ENCODE data around the gene TMEM183A.

Gene TMEM183A

DNA sequence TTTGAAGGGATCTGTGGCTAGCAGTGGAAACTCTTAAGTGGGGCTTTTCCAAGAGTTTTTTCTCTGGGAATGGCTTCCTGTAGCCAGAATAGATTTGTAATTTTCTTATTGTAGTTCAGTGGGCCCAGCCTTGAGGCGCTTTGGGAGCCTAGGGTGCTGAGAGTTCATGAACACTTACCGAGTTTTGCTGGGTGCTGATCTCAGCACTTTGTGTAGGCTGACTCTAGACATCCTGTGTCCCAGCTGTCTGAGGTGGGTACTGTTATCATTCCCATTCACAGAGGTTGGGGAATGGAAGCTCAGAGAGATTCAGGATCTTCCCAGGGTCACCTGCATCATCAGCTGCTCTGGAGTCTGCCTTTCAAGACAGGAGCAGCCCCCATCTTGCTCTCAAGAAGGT, 26.1 kb downstream of the TMEM183A start:
- no peaks in the 10 kb centered on the region for H3K27me3 ChIP-seq (ENCODE audit: control insufficient read depth in 1 of 2, insufficient read depth in 2 of 2, low read length in 2 of 2)
- H3K4me1 ChIP-seq (ENCODE audit: control insufficient read depth, insufficient read depth, low read length): peaks cover 29% of the 10 kb centered on the region
- no peaks in the 10 kb centered on the region for H3K9me3 ChIP-seq (ENCODE audit: control insufficient read depth in 2 of 2, low read length in 2 of 2)
- H3K36me3 ChIP-seq (ENCODE audit: control insufficient read depth in 2 of 2, insufficient read depth in 2 of 2, low read length in 2 of 2): no peaks in the 10 kb centered on the region
- no peak overlapping the region for H3K4me3 ChIP-seq (ENCODE audit: low read length in 2 of 2)
- no peak overlapping the region for H3K9ac ChIP-seq (ENCODE audit: low read length in 2 of 2)
- H3K27ac ChIP-seq (ENCODE audit: low read length): no peak overlapping the region

DNA sequence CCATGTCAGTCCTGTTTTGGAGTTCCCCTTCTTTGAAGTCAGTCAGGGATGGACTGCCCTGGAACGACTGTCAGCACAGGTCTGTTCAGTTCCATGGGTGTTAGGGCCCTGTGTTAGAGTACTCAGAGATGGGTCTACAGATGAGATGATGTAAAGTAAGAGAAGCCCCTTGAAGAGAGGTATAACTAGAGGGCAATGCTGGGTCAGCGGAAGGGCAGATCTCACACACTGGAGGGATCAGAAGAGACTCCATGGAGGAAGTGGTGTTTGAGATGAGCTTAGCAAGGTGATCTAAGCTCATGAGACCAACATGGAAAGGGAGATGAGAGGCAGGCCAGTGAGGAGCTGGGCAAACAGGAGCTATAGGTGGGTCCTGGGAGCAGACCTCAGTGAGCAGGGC, 26.7 kb downstream of the TMEM183A start:
- Histone ChIP-seq H3K36me3 (ENCODE audit: control insufficient read depth in 2 of 2, insufficient read depth in 2 of 2, low read length in 2 of 2) (no peaks in the 10 kb centered on the region), H3K4me3 (ENCODE audit: low read length in 2 of 2) (no peak overlapping the region), H3K9ac (ENCODE audit: low read length in 2 of 2) (no peak overlapping the region), H3K9me3 (ENCODE audit: control insufficient read depth in 2 of 2, low read length in 2 of 2) (no peaks in the 10 kb centered on the region), H3K4me1 (ENCODE audit: control insufficient read depth, insufficient read depth, low read length) (peaks cover 29% of the 10 kb centered on the region), H3K27me3 (ENCODE audit: control insufficient read depth in 1 of 2, insufficient read depth in 2 of 2, low read length in 2 of 2) (no peaks in the 10 kb centered on the region), H3K27ac (ENCODE audit: low read length) (no peak overlapping the region)

DNA sequence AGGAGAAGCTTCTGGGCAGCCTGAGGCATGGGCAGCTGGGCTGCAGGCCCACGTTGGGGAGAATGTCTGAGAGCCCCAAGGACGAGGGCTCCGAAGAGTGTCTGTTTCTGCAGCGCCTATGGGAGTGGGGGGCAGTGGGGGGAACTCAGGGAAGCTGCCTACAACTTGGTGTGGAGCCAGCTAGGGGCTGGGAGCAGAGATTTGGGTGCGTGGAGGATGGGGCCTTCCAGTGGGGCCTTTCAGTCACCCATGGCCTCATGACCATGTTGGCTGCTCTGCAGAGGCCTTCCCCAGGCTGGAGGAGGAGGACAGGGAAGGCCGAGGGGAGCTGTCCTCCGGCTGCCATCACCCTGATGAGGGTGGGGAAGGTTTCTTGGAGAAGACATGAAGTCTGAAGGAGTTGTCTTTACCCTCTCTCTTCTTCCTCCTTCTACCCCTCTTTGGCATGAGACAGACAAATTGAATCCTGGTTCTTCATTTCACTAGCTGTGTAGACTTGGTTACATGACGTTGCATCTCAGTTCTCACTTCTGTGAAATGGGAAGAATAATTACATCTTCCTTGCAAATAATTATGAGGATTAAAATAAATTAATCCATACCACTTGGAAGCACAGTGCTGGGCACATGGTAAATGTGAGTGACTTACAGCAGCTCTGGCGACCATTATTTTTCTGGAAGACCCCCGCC, 27.4 kb downstream of the TMEM183A start:
- no peak overlapping the region for H3K9ac ChIP-seq (ENCODE audit: low read length in 2 of 2)
- H3K9me3 ChIP-seq (ENCODE audit: control insufficient read depth in 2 of 2, low read length in 2 of 2): no peaks in the 10 kb centered on the region
- no peak overlapping the region for H3K4me3 ChIP-seq (ENCODE audit: low read length in 2 of 2)
- H3K36me3 ChIP-seq (ENCODE audit: control insufficient read depth in 2 of 2, insufficient read depth in 2 of 2, low read length in 2 of 2): no peaks in the 10 kb centered on the region
- no peaks in the 10 kb centered on the region for H3K27me3 ChIP-seq (ENCODE audit: control insufficient read depth in 1 of 2, insufficient read depth in 2 of 2, low read length in 2 of 2)
- peaks cover 26% of the 10 kb centered on the region for H3K4me1 ChIP-seq (ENCODE audit: control insufficient read depth, insufficient read depth, low read length)
- no peak overlapping the region for H3K27ac ChIP-seq (ENCODE audit: low read length)

DNA sequence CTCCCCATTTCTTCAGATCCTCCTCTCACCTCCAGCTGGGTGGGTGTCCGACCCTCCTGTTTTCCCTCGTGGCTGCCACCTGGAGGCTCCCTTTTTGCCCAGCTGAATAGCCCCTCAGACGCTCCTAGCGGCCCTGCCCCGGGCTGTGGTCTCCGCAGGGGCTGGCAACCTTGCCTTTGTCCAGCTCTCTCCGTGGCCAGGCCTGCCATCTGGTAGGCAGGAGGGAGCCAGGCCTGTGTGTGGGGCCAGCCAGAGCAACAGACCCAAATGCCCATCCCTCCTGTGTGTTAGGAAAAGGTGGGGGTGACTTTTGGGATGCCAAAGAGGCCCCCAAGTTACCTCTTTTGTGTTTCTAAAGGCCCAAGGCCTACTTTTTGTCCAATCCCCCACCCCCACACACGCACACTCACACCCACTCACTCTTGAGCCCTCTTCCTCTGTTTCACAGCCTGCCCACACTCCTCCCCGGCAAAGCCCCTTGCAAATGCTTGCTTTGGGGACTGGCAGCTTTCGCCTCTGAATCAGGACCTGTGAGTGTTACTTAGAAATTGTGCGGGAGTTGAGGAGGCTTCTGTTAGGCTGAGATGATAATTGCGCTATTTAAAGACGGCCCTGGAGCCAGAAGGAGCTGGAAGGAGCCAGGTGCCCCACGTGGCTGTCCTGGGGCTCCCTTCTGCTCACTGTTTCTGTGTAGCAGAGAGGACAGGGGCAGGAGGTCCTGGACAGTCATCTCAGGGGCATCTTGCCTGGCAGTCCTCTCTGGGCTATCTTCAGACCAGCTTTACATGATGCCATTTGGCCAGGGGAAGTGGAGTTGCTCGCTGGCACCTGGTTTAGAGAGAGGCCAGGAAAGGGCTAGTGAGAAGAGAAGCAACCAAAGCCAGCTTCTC, 28.2 kb downstream of the TMEM183A start:
- Histone ChIP-seq H3K27ac (ENCODE audit: low read length) (no peak overlapping the region), H3K9me3 (ENCODE audit: control insufficient read depth in 2 of 2, low read length in 2 of 2) (no peaks in the 10 kb centered on the region), H3K27me3 (ENCODE audit: control insufficient read depth in 1 of 2, insufficient read depth in 2 of 2, low read length in 2 of 2) (no peaks in the 10 kb centered on the region), H3K9ac (ENCODE audit: low read length in 2 of 2) (no peak overlapping the region), H3K36me3 (ENCODE audit: control insufficient read depth in 2 of 2, insufficient read depth in 2 of 2, low read length in 2 of 2) (no peaks in the 10 kb centered on the region), H3K4me3 (ENCODE audit: low read length in 2 of 2) (no peak overlapping the region), H3K4me1 (ENCODE audit: control insufficient read depth, insufficient read depth, low read length) (peaks cover 26% of the 10 kb centered on the region)

DNA sequence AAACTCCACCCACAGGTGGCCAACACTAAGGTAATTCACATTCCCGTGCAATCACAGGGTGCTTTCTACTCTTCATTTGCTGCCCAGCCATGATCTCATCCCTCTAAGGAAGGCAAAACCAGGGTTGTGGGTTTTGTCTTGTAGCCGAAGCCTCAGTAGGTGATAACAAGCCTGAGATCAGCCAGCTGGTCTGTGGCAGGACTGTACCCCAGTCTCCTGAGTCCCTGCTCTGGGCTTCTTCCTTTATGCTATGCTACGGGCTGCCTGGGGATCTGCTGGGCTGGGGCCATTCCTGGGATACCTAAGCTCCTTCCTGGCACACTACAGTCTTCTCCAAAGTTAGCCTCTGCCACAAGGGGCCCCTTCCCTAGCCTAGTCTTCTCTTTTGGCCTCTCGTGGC, 29.0 kb downstream of the TMEM183A start:
- H3K4me3 ChIP-seq (ENCODE audit: low read length in 2 of 2): no peak overlapping the region
- H3K9ac ChIP-seq (ENCODE audit: low read length in 2 of 2): no peak overlapping the region
- H3K4me1 ChIP-seq (ENCODE audit: control insufficient read depth, insufficient read depth, low read length): peaks cover 26% of the 10 kb centered on the region
- H3K9me3 ChIP-seq (ENCODE audit: control insufficient read depth in 2 of 2, low read length in 2 of 2): no peaks in the 10 kb centered on the region
- H3K36me3 ChIP-seq (ENCODE audit: control insufficient read depth in 2 of 2, insufficient read depth in 2 of 2, low read length in 2 of 2): no peaks in the 10 kb centered on the region
- no peak overlapping the region for H3K27ac ChIP-seq (ENCODE audit: low read length)
- H3K27me3 ChIP-seq (ENCODE audit: control insufficient read depth in 1 of 2, insufficient read depth in 2 of 2, low read length in 2 of 2): no peaks in the 10 kb centered on the region

DNA sequence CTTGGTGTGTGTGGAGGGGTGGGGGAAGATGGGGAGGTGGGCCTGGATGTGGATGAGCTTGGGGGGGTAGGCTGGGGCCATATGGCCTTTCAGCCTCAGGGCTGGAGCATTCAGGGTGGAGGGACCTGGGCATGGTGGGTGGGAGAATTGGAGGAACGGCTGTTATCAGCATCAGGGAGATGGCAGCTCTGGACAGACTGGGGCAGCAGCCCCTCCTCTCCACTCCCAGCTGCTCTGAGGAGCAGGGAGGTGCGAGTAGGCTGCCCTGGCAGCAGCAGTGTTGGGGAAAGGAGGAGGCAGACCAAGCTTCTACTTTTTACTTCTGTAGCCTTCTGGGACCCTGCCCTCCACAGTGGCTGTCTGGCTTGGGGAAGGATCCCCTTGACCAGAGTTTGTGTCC, 29.4 kb downstream of the TMEM183A start:
- H3K4me1 ChIP-seq (ENCODE audit: control insufficient read depth, insufficient read depth, low read length): peaks cover 26% of the 10 kb centered on the region
- H3K9me3 ChIP-seq (ENCODE audit: control insufficient read depth in 2 of 2, low read length in 2 of 2): no peaks in the 10 kb centered on the region
- no peaks in the 10 kb centered on the region for H3K36me3 ChIP-seq (ENCODE audit: control insufficient read depth in 2 of 2, insufficient read depth in 2 of 2, low read length in 2 of 2)
- no peak overlapping the region for H3K9ac ChIP-seq (ENCODE audit: low read length in 2 of 2)
- H3K4me3 ChIP-seq (ENCODE audit: low read length in 2 of 2): no peak overlapping the region
- H3K27ac ChIP-seq (ENCODE audit: low read length): no peak overlapping the region
- peaks cover 0 to under 1% of the 10 kb centered on the region in 2 donors for H3K27me3 ChIP-seq (ENCODE audit: control insufficient read depth in 1 of 2, insufficient read depth in 2 of 2, low read length in 2 of 2)

DNA sequence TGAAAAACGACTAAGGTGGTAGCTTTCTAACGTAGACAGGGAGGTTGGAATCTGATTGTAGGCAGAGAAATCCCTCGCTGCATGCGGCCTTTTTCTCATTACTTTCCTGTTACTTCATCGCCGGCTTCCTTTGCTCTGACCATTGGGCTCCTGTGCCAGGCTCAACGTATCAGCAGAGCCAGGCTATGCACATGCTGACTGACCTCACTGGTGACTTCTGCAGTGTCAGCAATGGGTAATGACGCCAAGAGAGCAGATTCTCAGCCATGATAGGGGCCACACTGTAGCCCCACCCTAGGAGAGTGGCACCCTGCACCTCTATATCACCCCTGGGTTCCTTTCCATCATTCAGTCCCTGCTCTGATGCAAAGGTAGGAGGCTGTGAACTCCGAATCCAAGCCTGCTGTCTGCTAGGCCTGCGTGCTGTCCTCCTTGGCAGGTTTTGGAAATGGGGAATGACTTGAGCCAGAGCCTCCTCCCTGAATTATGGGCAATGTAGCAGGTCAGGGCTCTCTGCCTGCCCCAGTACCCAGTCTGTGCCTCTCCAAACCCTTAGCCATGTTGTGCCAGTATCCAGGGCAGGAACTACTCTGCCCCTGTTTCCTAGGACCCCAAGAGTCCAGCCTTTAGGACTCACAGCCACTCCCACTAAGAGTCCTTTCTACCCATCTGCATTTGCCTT, 30.5 kb downstream of the TMEM183A start:
- Histone ChIP-seq H3K4me1 (ENCODE audit: control insufficient read depth, insufficient read depth, low read length) (peaks cover 26% of the 10 kb centered on the region), H3K4me3 (ENCODE audit: low read length in 2 of 2) (no peak overlapping the region), H3K9ac (ENCODE audit: low read length in 2 of 2) (peak overlapping the region in 1 of 2 donors; percentile 21), H3K27ac (ENCODE audit: low read length) (peak overlapping the region; percentile 67), H3K36me3 (ENCODE audit: control insufficient read depth in 2 of 2, insufficient read depth in 2 of 2, low read length in 2 of 2) (no peaks in the 10 kb centered on the region), H3K9me3 (ENCODE audit: control insufficient read depth in 2 of 2, low read length in 2 of 2) (no peaks in the 10 kb centered on the region), H3K27me3 (ENCODE audit: control insufficient read depth in 1 of 2, insufficient read depth in 2 of 2, low read length in 2 of 2) (peaks cover 0 to 2% of the 10 kb centered on the region in 2 donors)

DNA sequence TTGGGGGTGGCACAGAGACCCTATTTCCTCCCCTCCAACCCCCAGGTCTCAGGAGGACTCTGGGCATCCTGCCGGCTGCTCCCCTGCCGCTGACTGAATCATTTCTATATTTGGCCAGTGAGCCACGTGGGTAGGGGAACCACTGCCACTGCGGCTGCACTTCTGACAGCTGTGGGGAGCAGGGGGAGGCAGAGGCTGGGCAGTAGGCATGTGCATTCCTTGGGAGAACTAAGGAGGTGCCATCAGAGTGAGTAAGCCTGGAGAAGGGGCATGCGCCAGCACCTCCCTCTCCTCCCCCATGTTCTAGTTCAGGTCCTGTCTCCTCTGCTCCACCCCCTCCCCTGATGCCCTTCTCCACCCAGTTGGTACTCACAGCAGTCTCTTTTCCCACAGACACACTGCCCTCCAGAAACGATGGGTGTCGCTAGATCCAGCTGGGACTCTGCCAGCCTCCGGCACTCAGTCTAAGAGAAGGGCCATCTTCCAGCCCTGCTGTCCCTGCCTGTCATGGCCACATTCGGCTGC, 31.1 kb downstream of the TMEM183A start:
- no peaks in the 10 kb centered on the region for H3K9me3 ChIP-seq (ENCODE audit: control insufficient read depth in 2 of 2, low read length in 2 of 2)
- peak overlapping the region; percentile 67 for H3K27ac ChIP-seq (ENCODE audit: low read length)
- H3K36me3 ChIP-seq (ENCODE audit: control insufficient read depth in 2 of 2, insufficient read depth in 2 of 2, low read length in 2 of 2): no peaks in the 10 kb centered on the region
- peaks cover 0 to 2% of the 10 kb centered on the region in 2 donors for H3K27me3 ChIP-seq (ENCODE audit: control insufficient read depth in 1 of 2, insufficient read depth in 2 of 2, low read length in 2 of 2)
- peak overlapping the region; percentile 38 to 51 for H3K9ac ChIP-seq (ENCODE audit: low read length in 2 of 2)
- no peak overlapping the region for H3K4me3 ChIP-seq (ENCODE audit: low read length in 2 of 2)
- H3K4me1 ChIP-seq (ENCODE audit: control insufficient read depth, insufficient read depth, low read length): peaks cover 26% of the 10 kb centered on the region

DNA sequence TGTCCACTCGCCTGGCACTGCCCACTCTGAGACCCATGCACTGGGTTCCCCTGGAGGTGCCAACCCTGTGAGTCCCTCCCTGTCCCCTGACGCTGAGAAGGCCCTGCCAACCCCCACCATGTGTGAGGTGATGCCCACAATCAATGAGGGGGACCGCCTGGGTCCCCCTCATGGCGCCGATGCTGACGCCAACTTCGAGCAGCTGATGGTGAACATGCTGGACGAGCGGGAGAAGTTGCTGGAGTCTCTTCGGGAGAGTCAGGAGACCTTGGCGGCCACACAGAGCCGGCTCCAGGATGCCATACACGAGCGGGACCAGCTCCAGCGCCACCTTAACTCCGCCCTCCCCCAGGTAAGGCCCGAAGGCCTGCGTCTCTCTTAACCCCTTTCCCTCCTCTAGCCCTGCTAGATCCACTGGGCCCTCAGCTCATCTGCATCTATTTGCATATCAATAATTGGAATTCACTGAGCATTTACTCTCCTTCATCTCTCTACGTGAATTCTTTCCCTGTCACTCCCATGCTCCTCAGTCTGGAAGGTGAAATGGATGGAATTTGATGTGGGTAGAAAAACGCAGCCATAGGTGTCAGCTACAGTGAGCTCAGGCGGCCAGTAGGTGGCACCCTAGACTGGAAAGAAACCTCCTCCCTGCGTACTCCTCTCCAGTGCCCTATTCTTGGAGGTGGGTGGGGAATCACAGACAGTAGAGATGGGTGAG, 31.9 kb downstream of the TMEM183A start:
- Histone ChIP-seq H3K9me3 (ENCODE audit: control insufficient read depth in 2 of 2, low read length in 2 of 2) (no peaks in the 10 kb centered on the region), H3K27me3 (ENCODE audit: control insufficient read depth in 1 of 2, insufficient read depth in 2 of 2, low read length in 2 of 2) (peaks cover 0 to 2% of the 10 kb centered on the region in 2 donors), H3K27ac (ENCODE audit: low read length) (peak overlapping the region; percentile 67), H3K9ac (ENCODE audit: low read length in 2 of 2) (peak overlapping the region in 1 of 2 donors; percentile 38), H3K36me3 (ENCODE audit: control insufficient read depth in 2 of 2, insufficient read depth in 2 of 2, low read length in 2 of 2) (no peaks in the 10 kb centered on the region), H3K4me3 (ENCODE audit: low read length in 2 of 2) (no peak overlapping the region), H3K4me1 (ENCODE audit: control insufficient read depth, insufficient read depth, low read length) (peaks cover 26% of the 10 kb centered on the region)

Data from stomach smooth muscle (tissue), 2 donors.